GM06990 (cell line): Measurements from ENCODE around the gene GPS2.
"Not testable (repeated sequence)": the region's sequence is repeated elsewhere in the genome, so short reads cannot be mapped to it uniquely, and the experiment has no call there.

Source experiments
- DNase-seq: peaks from one replicate; pipeline ENCODE4 v3.0.0-alpha.2; 2011; ENCODE audit not compliant: insufficient read length; ENCODE audit errors: extremely low read depth
- H3K27me3 ChIP-seq: replicated peaks from 2 replicates; pipeline ENCODE4 v1.6.0; 2011; ENCODE audit warnings: low read length; ENCODE audit not compliant: control insufficient read depth, insufficient read depth
- H3K36me3 ChIP-seq: 2 replicates; pipeline ENCODE4 v1.5.1; 2011; ENCODE audit warnings: low read length; ENCODE audit not compliant: control insufficient read depth, insufficient read depth
- H3K4me3 ChIP-seq: replicated peaks from 2 replicates; pipeline ENCODE4 v1.5.1; 2011; ENCODE audit warnings: low read depth, mild to moderate bottlenecking, control low read depth, low read length
- CTCF ChIP-seq: IDR thresholded peaks from 2 replicates; pipeline ENCODE4 v1.5.1; 2011; ENCODE audit warnings: low read length, control low read depth, mild to moderate bottlenecking, inconsistent platforms; ENCODE audit not compliant: insufficient read depth, poor library complexity, severe bottlenecking

GPS2 gene

GRCh38 chr17:7343250-7343649 lies 28.1 kb upstream of the GPS2 start:
- Histone ChIP-seq H3K4me3 (no peak overlapping the region), H3K36me3 (peaks cover 43% of the 10 kb centered on the region), H3K27me3 (no peaks in the 10 kb centered on the region)
- TF ChIP-seq CTCF: no peak
- no peak for DNase-seq

- H3K27me3 ChIP-seq: no peaks in the 10 kb centered on the region
- DNase-seq: no peak
- H3K4me3 ChIP-seq: no peak overlapping the region
- no peak for TF ChIP-seq CTCF
- H3K36me3 ChIP-seq: peaks cover 30% of the 10 kb centered on the region
Measured at GRCh38 chr17:7341842-7342241, 26.7 kb upstream of the GPS2 start.

- TF ChIP-seq CTCF: no peak
- Histone ChIP-seq H3K4me3 (no peak overlapping the region), H3K27me3 (no peaks in the 10 kb centered on the region), H3K36me3 (peaks cover 23% of the 10 kb centered on the region)
- DNase-seq: no peak
Measured at GRCh38 chr17:7340179-7340578, 25.0 kb upstream of the GPS2 start.

- DNase-seq, H3K27me3 ChIP-seq: not testable (repeated sequence)
- H3K4me3 ChIP-seq: peak overlapping the region; percentile 95
- peaks cover 11% of the 10 kb centered on the region for H3K36me3 ChIP-seq
Measured at GRCh38 chr17:7337600-7337999, 22.4 kb upstream of the GPS2 start.

GRCh38 chr17:7336240-7337175 lies 21.3 kb upstream of the GPS2 start, which contains the start of gene ACAP1:
TSS of gene ACAP1 (plus strand) at chr17:7336529. CDS start at chr17:7336735, 206 bp downstream.
- no peaks in the 10 kb centered on the region for H3K27me3 ChIP-seq
- H3K4me3 ChIP-seq: peak within 1 kb of the TSS; percentile 95
- TF ChIP-seq CTCF: no peak
- DNase-seq: peak; percentile 83
- peaks cover 5% of the 10 kb centered on the region for H3K36me3 ChIP-seq

- H3K27me3 ChIP-seq, DNase-seq, H3K36me3 ChIP-seq: not testable (repeated sequence)
- peak overlapping the region; percentile 95 for H3K4me3 ChIP-seq
Measured at GRCh38 chr17:7335765-7336164, 20.6 kb upstream of the GPS2 start.
